SU-DHL-6 (cell line): ENCODE measurements around the gene VWF.

ENCODE experiments used
- H2AFZ ChIP-seq: fragments of 200-600 bp; sonication (generic); 2 replicates; pipeline ENCODE4 v1.6.1; 2014; ENCODE audit warnings: low read depth, mild to moderate bottlenecking, moderate library complexity, mixed read lengths, antibody characterized with exemption, low read length; ENCODE audit not compliant: severe bottlenecking
- H3F3A ChIP-seq: fragments of 200-600 bp; shearing (Covaris generic); 2 replicates; pipeline ENCODE4 v1.6.0; 2016; ENCODE audit warnings: antibody characterized with exemption, mild to moderate bottlenecking; ENCODE audit not compliant: insufficient read depth
- H3K27ac ChIP-seq: fragments of 200-600 bp; sonication (generic); 2 replicates; pipeline ENCODE4 v1.5.1; 2016; ENCODE audit warnings: low read depth, mild to moderate bottlenecking, low read length, moderate library complexity, mixed read lengths
- H3K27me3 ChIP-seq: fragments of 200-600 bp; sonication (generic), shearing (Covaris generic); 2 replicates; pipeline ENCODE4 v1.6.0; 2014; ENCODE audit warnings: mild to moderate bottlenecking, low read length
- H3K36me3 ChIP-seq: fragments of 200-600 bp; sonication (generic); 2 replicates; pipeline ENCODE4 v1.6.1; 2014; ENCODE audit warnings: mild to moderate bottlenecking, low read length, mixed read lengths
- H3K4me2 ChIP-seq: fragments of 300-600, 200-600 bp; shearing (Covaris generic), sonication (generic); 2 replicates; pipeline ENCODE4 v1.6.0; 2014; ENCODE audit warnings: low read length, low read depth, mild to moderate bottlenecking; ENCODE audit not compliant: poor library complexity, severe bottlenecking
- H3K4me3 ChIP-seq: fragments of 200-600 bp; sonication (generic); 2 replicates; pipeline ENCODE4 v1.5.1; 2014; ENCODE audit warnings: antibody characterized with exemption, low read length, mild to moderate bottlenecking, mixed read lengths; ENCODE audit not compliant: insufficient read depth, poor library complexity, severe bottlenecking
- H3K79me2 ChIP-seq: fragments of 200-600 bp; sonication (generic); 2 replicates; pipeline ENCODE4 v1.6.1; 2014; ENCODE audit warnings: mild to moderate bottlenecking, low read length, moderate library complexity; ENCODE audit not compliant: insufficient read depth
- H3K9ac ChIP-seq: fragments of 200-600 bp; sonication (generic); 2 replicates; pipeline ENCODE4 v1.7.0; 2014; ENCODE audit warnings: mild to moderate bottlenecking, low read length
- H3K9me2 ChIP-seq: fragments of 200-600 bp; sonication (generic); replicated peaks from 2 replicates; pipeline ENCODE4 v1.6.1; 2014; ENCODE audit warnings: low read length; ENCODE audit not compliant: insufficient read depth
- H3K9me3 ChIP-seq: fragments of 200-600 bp; sonication (generic); 2 replicates; pipeline ENCODE4 v1.6.1; 2014; ENCODE audit warnings: low read length, mixed read lengths; ENCODE audit not compliant: insufficient read depth
- H4K20me1 ChIP-seq: fragments of 200-600 bp; sonication (generic); 2 replicates; pipeline ENCODE4 v1.6.1; 2014; ENCODE audit warnings: low read depth, mild to moderate bottlenecking, antibody characterized with exemption, low read length, moderate library complexity, mixed read lengths
- CTCF ChIP-seq: fragments of 200-600 bp; sonication (generic); IDR thresholded peaks from one replicate; pipeline ENCODE4 v1.5.1; 2017; ENCODE audit warnings: antibody characterized with exemption, mild to moderate bottlenecking, low read length, moderate library complexity; ENCODE audit not compliant: insufficient read depth, poor library complexity, severe bottlenecking
- EZH2phosphoT487 ChIP-seq: fragments of 200-600 bp; sonication (generic), shearing (Covaris generic); conservative IDR thresholded peaks from 2 replicates; pipeline ENCODE4 v1.6.1; 2018; ENCODE audit warnings: mild to moderate bottlenecking, antibody characterized with exemption, low read length, moderate library complexity, mixed read lengths

VWF gene

GRCh38 chr12:6091786-6092566 lies 32.5 kb downstream of the VWF start:
- Histone ChIP-seq H2AFZ (no peak overlapping the region), H3K36me3 (no peaks in the 10 kb centered on the region)
- TF ChIP-seq EZH2phosphoT487, result no peak
- TF ChIP-seq CTCF, result no peak

DNA sequence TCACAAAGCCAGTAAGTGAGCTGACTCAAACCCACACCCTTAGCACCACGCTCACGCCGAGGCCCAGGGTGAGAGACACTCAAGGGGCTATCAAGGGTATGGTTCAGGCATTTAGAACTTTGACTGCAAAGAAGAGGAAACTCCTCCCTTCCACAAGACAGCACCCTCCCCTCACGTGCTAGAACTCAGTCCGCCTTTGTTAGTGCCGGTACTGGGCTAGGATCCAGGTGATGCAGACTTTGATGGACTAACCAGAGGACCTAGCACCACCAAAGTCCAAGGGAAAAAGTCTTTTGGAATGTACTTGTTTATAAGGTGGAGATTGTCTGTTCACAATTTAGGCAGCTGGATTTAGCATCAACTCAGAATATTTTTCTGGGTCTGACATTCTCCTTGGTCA lies 33.7 kb downstream of the VWF start:
- Histone ChIP-seq H3K9ac (no peak overlapping the region), H3K79me2 (no peaks in the 10 kb centered on the region), H3K27me3 (no peaks in the 10 kb centered on the region), H3K27ac (no peak overlapping the region), H3K36me3 (no peaks in the 10 kb centered on the region), H3K4me2 (no peak overlapping the region), H3K4me3 (no peak overlapping the region), H3K9me2 (no peaks in the 10 kb centered on the region), H3F3A (no peaks in the 10 kb centered on the region), H2AFZ (no peak overlapping the region), H3K9me3 (no peaks in the 10 kb centered on the region), H4K20me1 (no peaks in the 10 kb centered on the region)
- TF ChIP-seq EZH2phosphoT487 (no peak), CTCF (no peak)

More at GRCh38 chr12:6091786-6092566, 32.5 kb downstream of the VWF start:
- no peaks in the 10 kb centered on the region for H3F3A ChIP-seq
- no peaks in the 10 kb centered on the region for H3K9me2 ChIP-seq
- no peaks in the 10 kb centered on the region for H4K20me1 ChIP-seq
- H3K27ac ChIP-seq, result no peak overlapping the region
- H3K4me3 ChIP-seq, result no peak overlapping the region
- H3K27me3 ChIP-seq, result no peaks in the 10 kb centered on the region
- no peak overlapping the region for H3K4me2 ChIP-seq
- no peaks in the 10 kb centered on the region for H3K9me3 ChIP-seq
- no peaks in the 10 kb centered on the region for H3K79me2 ChIP-seq
- H3K9ac ChIP-seq, result no peak overlapping the region

DNA sequence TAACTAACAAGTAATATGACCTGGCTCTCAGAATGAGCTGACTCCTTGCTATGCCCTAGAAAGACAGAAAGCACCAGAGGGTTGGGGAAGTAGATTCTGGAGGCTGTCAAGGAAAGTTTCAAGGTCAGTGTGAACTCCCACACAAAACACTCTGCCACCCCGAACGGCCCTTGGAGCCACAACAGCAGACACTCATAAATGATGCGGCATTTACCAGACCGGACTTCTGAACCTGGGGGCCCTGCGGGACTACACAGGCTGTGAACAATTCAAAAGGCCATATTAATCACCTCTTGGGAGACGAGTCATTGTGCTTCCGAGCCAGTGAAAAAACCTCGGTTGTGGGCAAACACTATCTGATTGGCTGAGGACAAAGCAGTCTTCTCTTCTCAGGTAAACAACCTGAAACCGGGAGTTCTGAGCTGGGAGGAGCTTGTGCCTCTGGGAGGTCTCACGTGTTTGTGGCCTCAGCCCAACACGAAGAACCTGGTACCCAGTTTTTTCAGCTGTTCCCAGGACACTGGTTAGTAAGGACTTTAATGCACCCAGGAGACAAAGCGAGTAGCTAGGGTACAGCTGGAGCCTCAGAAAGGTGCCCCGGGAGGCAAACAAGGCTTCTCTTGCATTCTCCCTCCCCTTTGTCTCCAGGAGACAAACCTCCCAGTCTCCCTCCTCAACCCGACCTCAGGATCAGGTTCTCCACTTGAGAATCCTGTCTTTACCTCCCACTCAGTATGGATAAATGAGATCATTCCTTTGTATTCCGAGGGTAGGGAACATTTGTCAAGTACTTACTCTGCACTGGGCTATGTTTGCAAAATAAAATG lies 35.3 kb downstream of the VWF start:
- H3K4me3 ChIP-seq, result no peak overlapping the region
- no peaks in the 10 kb centered on the region for H3K36me3 ChIP-seq
- TF ChIP-seq CTCF, result no peak
- H3K79me2 ChIP-seq, result no peaks in the 10 kb centered on the region
- H3K27ac ChIP-seq, result no peak overlapping the region
- no peaks in the 10 kb centered on the region for H4K20me1 ChIP-seq
- H2AFZ ChIP-seq, result no peak overlapping the region
- H3K9me3 ChIP-seq, result no peaks in the 10 kb centered on the region
- H3F3A ChIP-seq, result no peaks in the 10 kb centered on the region
- H3K9me2 ChIP-seq, result no peaks in the 10 kb centered on the region
- no peak overlapping the region for H3K9ac ChIP-seq
- H3K4me2 ChIP-seq, result no peak overlapping the region
- no peaks in the 10 kb centered on the region for H3K27me3 ChIP-seq
